Astrocyte of the cerebellum (primary cell): ENCODE measurements around the gene LCP2.

ENCODE experiments used
- DNase-seq: peaks from one replicate; pipeline ENCODE4 v3.0.0-alpha.2; 2011; ENCODE audit warnings: low read depth
- H3K4me3 ChIP-seq: 2 replicates; pipeline ENCODE4 v1.5.1; 2011; ENCODE audit warnings: mild to moderate bottlenecking, low read depth, low read length, moderate library complexity
- CTCF ChIP-seq: IDR thresholded peaks from 2 replicates; pipeline ENCODE4 v1.5.1; 2012; ENCODE audit warnings: low read length, low read depth, moderate library complexity, mild to moderate bottlenecking; ENCODE audit errors: missing control alignments
- in situ Hi-C: cut with HindIII; loops from 2 replicates; pipeline ENCODE4 v1.10.0; 2017; ENCODE audit warnings: low sequenced_read_pairs

LCP2 gene

GRCh38 chr5:170280011-170280493 lies 17.5 kb downstream of the LCP2 start:
- in situ Hi-C loops, result no loop called here
- TF ChIP-seq CTCF, result no peak
- H3K4me3 ChIP-seq, result no peak overlapping the region
- DNase-seq, result no peak

- no peak overlapping the region for H3K4me3 ChIP-seq
- TF ChIP-seq CTCF, result no peak
- in situ Hi-C loops, result no loop called here
- DNase-seq, result no peak
Observed at GRCh38 chr5:170279459-170279817, 18.1 kb downstream of the LCP2 start.

- TF ChIP-seq CTCF, result no peak
- in situ Hi-C loops, result no loop called here
- no peak overlapping the region for H3K4me3 ChIP-seq
- DNase-seq, result no peak
Observed at GRCh38 chr5:170278611-170279458, 18.7 kb downstream of the LCP2 start.

- TF ChIP-seq CTCF, result no peak
- in situ Hi-C loops, result no loop called here
- DNase-seq, result no peak
- H3K4me3 ChIP-seq, result no peak overlapping the region
Observed at GRCh38 chr5:170277867-170278281, 19.7 kb downstream of the LCP2 start.

- no peak overlapping the region for H3K4me3 ChIP-seq
- in situ Hi-C loops, result no loop called here
- no peak for TF ChIP-seq CTCF
- DNase-seq, result no peak
Observed at GRCh38 chr5:170276140-170276539, 21.4 kb downstream of the LCP2 start.

- in situ Hi-C loops, result no loop called here
- no peak for DNase-seq
- no peak overlapping the region for H3K4me3 ChIP-seq
- no peak for TF ChIP-seq CTCF
Observed at GRCh38 chr5:170275376-170275994, 22.1 kb downstream of the LCP2 start.
